HG03354 (cell line): ENCODE measurements around the gene PKMYT1.

Experiments
- ATAC-seq: cut with Tn5 transposase; IDR thresholded peaks from one replicate; pipeline ENCODE4 v1.9.1; 2021; ENCODE audit warnings: mild to moderate bottlenecking; ENCODE audit not compliant: unreplicated experiment, poor library complexity, severe bottlenecking

PKMYT1 gene

GRCh38 chr16:2976201-2976600, 4.0 kb downstream of the PKMYT1 start:
- no peak for ATAC-seq

- ATAC-seq: no peak
Measured at GRCh38 chr16:2975161-2975795, 5.0 kb downstream of the PKMYT1 start.

- ATAC-seq: no peak
Measured at GRCh38 chr16:2974319-2975056, 5.8 kb downstream of the PKMYT1 start.

- no peak for ATAC-seq
Measured at GRCh38 chr16:2973605-2974318, 6.5 kb downstream of the PKMYT1 start.

- no peak for ATAC-seq
Measured at GRCh38 chr16:2973093-2973492, 7.2 kb downstream of the PKMYT1 start.

GRCh38 chr16:2971985-2972784, 8.1 kb downstream of the PKMYT1 start:
- no peak for ATAC-seq

- no peak for ATAC-seq
Measured at GRCh38 chr16:2971134-2971984, 8.9 kb downstream of the PKMYT1 start.

GRCh38 chr16:2970563-2970962, 9.7 kb downstream of the PKMYT1 start:
- no peak for ATAC-seq

- ATAC-seq: peak; percentile 49
Measured at GRCh38 chr16:2969545-2970521, 10.4 kb downstream of the PKMYT1 start.

GRCh38 chr16:2968738-2969544, 11.3 kb downstream of the PKMYT1 start, which contains the start of gene PAQR4:
Gene PAQR4 (plus strand): TSS chr16:2969348. CDS start chr16:2969675, 327 bp downstream.
- peak; percentile 74 for ATAC-seq

GRCh38 chr16:2968368-2968737, 11.9 kb downstream of the PKMYT1 start:
- no peak for ATAC-seq

- no peak for ATAC-seq
Measured at GRCh38 chr16:2967721-2968161, 12.5 kb downstream of the PKMYT1 start.

GRCh38 chr16:2967211-2967631, 13.0 kb downstream of the PKMYT1 start:
- no peak for ATAC-seq

- no peak for ATAC-seq
Measured at GRCh38 chr16:2966808-2967191, 13.4 kb downstream of the PKMYT1 start.

GRCh38 chr16:2966043-2966807, 14.0 kb downstream of the PKMYT1 start:
- no peak for ATAC-seq
